CD4-positive, alpha-beta memory T cell (primary cell): ENCODE results near the gene CCDC77. TPM values are rescaled to one million over a fixed set of nuclear protein-coding genes. Genes with fewer than 3 reads are reported as not detected.

Source experiments
- CTCF ChIA-PET: fragments of 350-600 bp; sonication (Branson Sonifier 250); formaldehyde crosslinking; loops from one replicate; lab custom pipeline; 2021; ENCODE audit warnings: inconsistent platforms; ENCODE audit not compliant: partially characterized antibody; lab: Charles Lee
- POLR2A ChIA-PET: fragments of 350-600 bp; sonication (Branson Sonifier 250); formaldehyde crosslinking; loops from one replicate; lab custom pipeline; 2021; ENCODE audit not compliant: partially characterized antibody; lab: Charles Lee
- DNase-seq, 5 donors: peaks; one replicate each; pipeline versions ENCODE4 v3.0.0 to v3.0.0-alpha.2; 2020 to 2022; ENCODE audit warnings: mixed read lengths in 1 of 5
- H3K27ac ChIP-seq: one replicate; pipeline ENCODE4 v1.7.0; 2013; ENCODE audit warnings: low read depth, low read length
- H3K27me3 ChIP-seq: 2 replicates; pipeline ENCODE4 v1.7.0; 2013; ENCODE audit warnings: mild to moderate bottlenecking, low read length, moderate library complexity; ENCODE audit not compliant: insufficient read depth
- H3K36me3 ChIP-seq: 2 replicates; pipeline ENCODE4 v1.7.0; 2013; ENCODE audit warnings: mild to moderate bottlenecking, low read length, moderate library complexity; ENCODE audit not compliant: insufficient read depth
- H3K4me1 ChIP-seq: 2 replicates; pipeline ENCODE4 v1.7.0; 2013; ENCODE audit warnings: mild to moderate bottlenecking, low read length, moderate library complexity; ENCODE audit not compliant: insufficient read depth
- H3K4me3 ChIP-seq, 2 donors: one replicate each; pipeline ENCODE4 v1.7.0; 2013; ENCODE audit warnings: low read length in 2 of 2, mild to moderate bottlenecking in 1 of 2
- H3K9me3 ChIP-seq, 2 donors: one replicate each; pipeline ENCODE4 v1.7.0; 2013; ENCODE audit warnings: low read length in 2 of 2, control low read depth in 1 of 2; ENCODE audit not compliant: control insufficient read depth in 1 of 2
- H3K27ac Mint-ChIP-seq, 7 donors: one replicate each; pipeline ENCODE4 v1.8.0; 2020 to 2021; ENCODE audit warnings: mixed read lengths in 7 of 7, mild to moderate bottlenecking in 6 of 7, inconsistent platforms in 3 of 7, moderate library complexity in 3 of 7
- H3K27me3 Mint-ChIP-seq, 2 donors: one replicate each; pipeline ENCODE4 v1.8.0; 2020 to 2021; ENCODE audit warnings: mixed read lengths in 2 of 2
- H3K36me3 Mint-ChIP-seq, 2 donors: one replicate each; pipeline ENCODE4 v1.8.0; 2020 to 2021; ENCODE audit warnings: mixed read lengths in 2 of 2, inconsistent platforms in 1 of 2, mild to moderate bottlenecking in 1 of 2
- H3K4me1 Mint-ChIP-seq, 4 donors: one replicate each; pipeline ENCODE4 v1.8.0; 2020 to 2021; ENCODE audit warnings: mixed read lengths in 4 of 4, mild to moderate bottlenecking in 1 of 4
- H3K4me3 Mint-ChIP-seq, 8 donors: one replicate each; pipeline ENCODE4 v1.8.0; 2020 to 2021; ENCODE audit warnings: mixed read lengths in 8 of 8, mild to moderate bottlenecking in 7 of 8, moderate library complexity in 6 of 8, inconsistent platforms in 3 of 8
- H3K9me3 Mint-ChIP-seq, 8 donors: one replicate each; pipeline ENCODE4 v1.8.0; 2020 to 2021; ENCODE audit warnings: mixed read lengths in 8 of 8, mild to moderate bottlenecking in 5 of 8, inconsistent platforms in 3 of 8, moderate library complexity in 1 of 8
- intact Hi-C: fragments of 100-400 bp; cut with micrococcal nuclease; formaldehyde crosslinking; loops from one replicate; pipeline ENCODE4 v1.15.1; 2023
- polyA plus RNA-seq, 2 donors: library from polyadenylated mRNA; unstranded; fragments of 300-500 nt; fragmentation: Illumina TruSeq; gene quantifications; one replicate each; pipeline ENCODE4 v1.2.3, GENCODE V29; 2021
- total RNA-seq, 2 experiments: library from RNA; stranded (reverse); gene quantifications; one replicate each; pipeline ENCODE4 v1.2.3, GENCODE V29; 2021

The CCDC77 gene
- total and polyA plus RNA-seq, 4 experiments from 2014 or later: 5.3 to 13.0 (median 8.4) TPM

- H3K9me3 Mint-ChIP-seq: no peaks in the 10 kb centered on the region
- H3K27me3 ChIP-seq: no peaks in the 10 kb centered on the region
- H3K27me3 Mint-ChIP-seq: peaks cover 11 to 15% of the 10 kb centered on the region in 2 donors
- ChIA-PET POLR2A (no interaction called here), CTCF (no interaction called here)
- DNase-seq: no peak
- no peaks in the 10 kb centered on the region for H3K4me1 ChIP-seq
- H3K36me3 ChIP-seq: no peaks in the 10 kb centered on the region
- peaks cover 0 to 3% (median under 1%) of the 10 kb centered on the region in 4 donors for H3K4me1 Mint-ChIP-seq
- no peaks in the 10 kb centered on the region for H3K9me3 ChIP-seq
- H3K27ac Mint-ChIP-seq: peak overlapping the region in 3 of 7 donors; percentile 11 to 77 (median 24)
- H3K36me3 Mint-ChIP-seq: peaks cover 0 to 17% of the 10 kb centered on the region in 2 donors
- H3K4me3 Mint-ChIP-seq: no peak overlapping the region
- no peak overlapping the region for H3K4me3 ChIP-seq
- H3K27ac ChIP-seq: no peak overlapping the region
- intact Hi-C loops: no loop called here
Measured at GRCh38 chr12:475286-475685, 73.8 kb downstream of the CCDC77 start.

GRCh38 chr12:479161-479560 lies 77.7 kb downstream of the CCDC77 start:
- H3K9me3 Mint-ChIP-seq: no peaks in the 10 kb centered on the region
- H3K4me3 Mint-ChIP-seq: no peak overlapping the region
- H3K36me3 ChIP-seq: no peaks in the 10 kb centered on the region
- no peak overlapping the region for H3K27ac Mint-ChIP-seq
- H3K27ac ChIP-seq: no peak overlapping the region
- no peaks in the 10 kb centered on the region for H3K27me3 ChIP-seq
- H3K4me1 Mint-ChIP-seq: peaks cover 0 to 1% (median under 1%) of the 10 kb centered on the region in 4 donors
- no peak overlapping the region for H3K4me3 ChIP-seq
- no peak for DNase-seq
- no peaks in the 10 kb centered on the region for H3K4me1 ChIP-seq
- peaks cover 0 to 14% of the 10 kb centered on the region in 2 donors for H3K36me3 Mint-ChIP-seq
- H3K9me3 ChIP-seq: no peaks in the 10 kb centered on the region
- ChIA-PET POLR2A (no interaction called here), CTCF (interaction anchor here (1.4 kb wide), 1 partner anchor 24 kb away, joined by 5 read pairs; no protein-coding TSS in a partner anchor)
- peaks cover 14 to 18% of the 10 kb centered on the region in 2 donors for H3K27me3 Mint-ChIP-seq
- intact Hi-C loops: no loop called here

- H3K27me3 ChIP-seq: no peaks in the 10 kb centered on the region
- intact Hi-C loops: no loop called here
- CTCF ChIA-PET: interaction anchor here (1.0 to 1.4 kb wide), 2 partner anchors 39 to 66 kb away, joined by 3 to 5 read pairs; no protein-coding TSS in a partner anchor
- H3K36me3 ChIP-seq: no peaks in the 10 kb centered on the region
- Mint-ChIP-seq H3K4me3 (no peak overlapping the region), H3K27ac (no peak overlapping the region), H3K4me1 (no peaks in the 10 kb centered on the region), H3K9me3 (peaks cover 0 to 2% (median 0%) of the 10 kb centered on the region in 8 donors), H3K27me3 (peaks cover 10 to 23% of the 10 kb centered on the region in 2 donors), H3K36me3 (peaks cover 2 to 6% of the 10 kb centered on the region in 2 donors)
- H3K4me3 ChIP-seq: no peak overlapping the region
- no peaks in the 10 kb centered on the region for H3K4me1 ChIP-seq
- no peak overlapping the region for H3K27ac ChIP-seq
- DNase-seq: no peak
- POLR2A ChIA-PET: no interaction called here
- no peaks in the 10 kb centered on the region for H3K9me3 ChIP-seq
Measured at GRCh38 chr12:480831-481816, 79.7 kb downstream of the CCDC77 start.

GRCh38 chr12:482061-482460 lies 80.6 kb downstream of the CCDC77 start:
- no peaks in the 10 kb centered on the region for H3K36me3 ChIP-seq
- Mint-ChIP-seq H3K27ac (no peak overlapping the region), H3K4me3 (no peak overlapping the region), H3K9me3 (peaks cover 0 to 8% (median 5%) of the 10 kb centered on the region in 8 donors), H3K27me3 (peaks cover 9 to 28% of the 10 kb centered on the region in 2 donors), H3K4me1 (no peaks in the 10 kb centered on the region), H3K36me3 (peaks cover 2 to 12% of the 10 kb centered on the region in 2 donors)
- ChIA-PET POLR2A (no interaction called here), CTCF (interaction anchor here (1.0 to 1.4 kb wide), 2 partner anchors 40 to 65 kb away, joined by 3 to 5 read pairs; no protein-coding TSS in a partner anchor)
- no peak overlapping the region for H3K27ac ChIP-seq
- no peaks in the 10 kb centered on the region for H3K9me3 ChIP-seq
- DNase-seq: no peak
- no peaks in the 10 kb centered on the region for H3K27me3 ChIP-seq
- H3K4me1 ChIP-seq: no peaks in the 10 kb centered on the region
- no peak overlapping the region for H3K4me3 ChIP-seq
- intact Hi-C loops: no loop called here

- Mint-ChIP-seq H3K27ac (no peak overlapping the region), H3K4me1 (no peaks in the 10 kb centered on the region), H3K4me3 (no peak overlapping the region), H3K36me3 (peaks cover 2 to 17% of the 10 kb centered on the region in 2 donors), H3K27me3 (peaks cover 7 to 27% of the 10 kb centered on the region in 2 donors), H3K9me3 (peaks cover 0 to 28% (median 22%) of the 10 kb centered on the region in 8 donors)
- no peak overlapping the region for H3K27ac ChIP-seq
- H3K36me3 ChIP-seq: no peaks in the 10 kb centered on the region
- no peaks in the 10 kb centered on the region for H3K9me3 ChIP-seq
- no peak for DNase-seq
- ChIA-PET CTCF (no interaction called here), POLR2A (no interaction called here)
- intact Hi-C loops: no loop called here
- no peaks in the 10 kb centered on the region for H3K4me1 ChIP-seq
- no peak overlapping the region for H3K4me3 ChIP-seq
- H3K27me3 ChIP-seq: no peaks in the 10 kb centered on the region
Measured at GRCh38 chr12:484096-484495, 82.7 kb downstream of the CCDC77 start.

GRCh38 chr12:490260-490659 lies 88.8 kb downstream of the CCDC77 start:
- POLR2A ChIA-PET: no interaction called here
- H3K9me3 Mint-ChIP-seq: peaks cover 4 to 59% (median 46%) of the 10 kb centered on the region in 8 donors

More at GRCh38 chr12:490260-490659, 88.8 kb downstream of the CCDC77 start:
- no peaks in the 10 kb centered on the region for H3K27me3 ChIP-seq
- no peak overlapping the region for H3K27ac ChIP-seq
- H3K36me3 ChIP-seq: no peaks in the 10 kb centered on the region
- Mint-ChIP-seq H3K4me1 (no peaks in the 10 kb centered on the region), H3K36me3 (peaks cover 0 to 27% of the 10 kb centered on the region in 2 donors), H3K4me3 (no peak overlapping the region), H3K27ac (no peak overlapping the region), H3K27me3 (peaks cover 0 to 8% of the 10 kb centered on the region in 2 donors)
- no peaks in the 10 kb centered on the region for H3K9me3 ChIP-seq
- CTCF ChIA-PET: interaction anchor here (0.6 kb wide), 1 partner anchor 14 kb away, joined by 4 read pairs; no protein-coding TSS in a partner anchor
- no peak for DNase-seq
- intact Hi-C loops: no loop called here
- no peaks in the 10 kb centered on the region for H3K4me1 ChIP-seq
- no peak overlapping the region for H3K4me3 ChIP-seq
